K562 (cell line): Measurements from ENCODE around the gene CEP44. TPM values are rescaled to one million over a fixed set of nuclear protein-coding genes. Genes with fewer than 3 reads are reported as not detected.

Experiments used
- BACH1 ChIP-seq: fragments of 200-800 bp; sonication (Bioruptor generic); IDR thresholded peaks from 2 replicates; pipeline ENCODE4 v1.6.1; 2016; ENCODE audit warnings: missing genetic modification characterization, missing compliant biosample characterization
- CBX8 ChIP-seq: fragments of 200-600 bp; sonication (generic); IDR thresholded peaks from 2 replicates; pipeline ENCODE4 v1.6.1; 2012; ENCODE audit warnings: borderline replicate concordance, mixed run types, low read depth, mild to moderate bottlenecking, moderate library complexity, mixed read lengths, low read length, control low read depth, inconsistent platforms; ENCODE audit not compliant: poor library complexity, severe bottlenecking; ENCODE audit errors: extremely low read depth
- DDX20 ChIP-seq: fragments of 450-650 bp; IDR thresholded peaks from 2 replicates; pipeline ENCODE4 v1.6.1; 2016; ENCODE audit warnings: missing genetic modification characterization, low read depth, mild to moderate bottlenecking, missing compliant biosample characterization, moderate library complexity
- DIDO1 ChIP-seq: fragments of 450-650 bp; IDR thresholded peaks from 2 replicates; pipeline ENCODE4 v1.6.1; 2016; ENCODE audit warnings: low read depth, missing biosample characterization, missing genetic modification characterization
- FOXP1 ChIP-seq: sonication (generic); formaldehyde crosslinking; IDR thresholded peaks from 2 replicates; pipeline ENCODE4 v1.8.0; 2022; ENCODE audit warnings: mild to moderate bottlenecking, missing genetic modification reagents
- ILK ChIP-seq: fragments of 450-650 bp; IDR thresholded peaks from 2 replicates; pipeline ENCODE4 v1.6.1; 2016; ENCODE audit warnings: missing genetic modification characterization, low read depth, mild to moderate bottlenecking, missing compliant biosample characterization, moderate library complexity, borderline replicate concordance
- RFX7 ChIP-seq: fragments of 250-450 bp; sonication (Bioruptor Pico); IDR thresholded peaks from 2 replicates; pipeline ENCODE4 v1.5.1; 2021; ENCODE audit warnings: mild to moderate bottlenecking
- SLC30A9 ChIP-seq: fragments of 250-450 bp; sonication (Bioruptor Pico); IDR thresholded peaks from 2 replicates; pipeline ENCODE4 v1.8.0; 2022; ENCODE audit warnings: mild to moderate bottlenecking, moderate library complexity
- TAF1 ChIP-seq: IDR thresholded peaks from 2 replicates; pipeline ENCODE4 v1.6.1; 2011; ENCODE audit warnings: mild to moderate bottlenecking, low read length, moderate library complexity; ENCODE audit not compliant: insufficient read depth, control insufficient read depth, severe bottlenecking; ENCODE audit errors: extremely low read depth
- ZFPM2 ChIP-seq: fragments of 250-450 bp; sonication (Bioruptor Pico); IDR thresholded peaks from 2 replicates; pipeline ENCODE4 v1.5.1; 2022; ENCODE audit warnings: mild to moderate bottlenecking
- ZNF239 ChIP-seq: fragments of 250-450 bp; sonication (Bioruptor Pico); IDR thresholded peaks from 2 replicates; pipeline ENCODE4 v1.4.0; 2020; ENCODE audit warnings: mild to moderate bottlenecking
- ZNF41 ChIP-seq: fragments of 250-450 bp; sonication (Bioruptor Pico); conservative IDR thresholded peaks from 2 replicates; pipeline ENCODE4 v1.4.0; 2020; ENCODE audit warnings: mild to moderate bottlenecking
- ZNF583 ChIP-seq: fragments of 250-450 bp; sonication (Bioruptor Pico); IDR thresholded peaks from 2 replicates; pipeline ENCODE4 v1.4.0; 2020
- ZNF766 ChIP-seq: fragments of 200-800 bp; sonication (Bioruptor generic); conservative IDR thresholded peaks from 2 replicates; pipeline ENCODE4 v1.6.1; 2016; ENCODE audit warnings: missing genetic modification characterization, missing compliant biosample characterization
- polyA plus RNA-seq, 8 experiments: library from polyadenylated mRNA; depleted of rRNA in 4 of 8; stranded (reverse) in 5 of 8; unstranded in 3 of 8; fragments of >200 nt; fragmentation: Nextera tagmentation in 2 of 8; fragmentation: Illumina TruSeq in 1 of 8; extraction: Ambion mirVana in 2 of 8; extraction: Trizol in 1 of 8; gene quantifications; 2 replicates each; pipeline versions ENCODE4 v1.2.1 to v1.2.3, GENCODE V29; 2011 to 2014; ENCODE audit warnings: inconsistent platforms in 1 of 8, missing spikeins in 1 of 8
- total RNA-seq, 7 experiments: library from RNA; depleted of rRNA in 6 of 7; stranded (reverse); fragments of >200 nt in 6 of 7; fragmentation: Illumina TruSeq in 2 of 7; extraction: Trizol in 2 of 7; gene quantifications; 2 replicates each; pipeline versions ENCODE4 v1.2.1 to v1.2.3, GENCODE V29; 2011 to 2021; ENCODE audit warnings: low replicate concordance in 1 of 7
- TF ChIP-seq, protein P1 (sequence below): fragments of 250-450 bp; sonication (Bioruptor Pico); IDR thresholded peaks from 2 replicates; pipeline ENCODE4 v1.8.0; 2021; ENCODE audit warnings: moderate library complexity, mild to moderate bottlenecking, inconsistent platforms
- TF ChIP-seq, protein P2 (sequence below): fragments of 250-450 bp; sonication (Bioruptor Pico); IDR thresholded peaks from 2 replicates; pipeline ENCODE4 v1.8.0; 2022; ENCODE audit warnings: moderate library complexity, mild to moderate bottlenecking, inconsistent platforms
- TF ChIP-seq, protein P3 (sequence below): fragments of 250-450 bp; sonication (Bioruptor Pico); IDR thresholded peaks from 2 replicates; pipeline ENCODE4 v1.5.0; 2020; ENCODE audit warnings: mild to moderate bottlenecking
- TF ChIP-seq, protein P4 (sequence below): fragments of 200-800 bp; sonication (Bioruptor generic); IDR thresholded peaks from 2 replicates; pipeline ENCODE4 v1.6.1; 2017; ENCODE audit warnings: missing genetic modification characterization, missing compliant biosample characterization
- TF ChIP-seq, protein P5 (sequence below): sonication (generic); formaldehyde crosslinking; IDR thresholded peaks from 2 replicates; pipeline ENCODE4 v1.8.1; 2022; ENCODE audit warnings: missing genetic modification reagents

Gene CEP44
- total and polyA plus RNA-seq, 9 of the 15 experiments (the other 6 are each of a cell fraction or from before 2014, with no cell fraction given): 19.6 to 45.0 (median 24.4) TPM

DNA sequence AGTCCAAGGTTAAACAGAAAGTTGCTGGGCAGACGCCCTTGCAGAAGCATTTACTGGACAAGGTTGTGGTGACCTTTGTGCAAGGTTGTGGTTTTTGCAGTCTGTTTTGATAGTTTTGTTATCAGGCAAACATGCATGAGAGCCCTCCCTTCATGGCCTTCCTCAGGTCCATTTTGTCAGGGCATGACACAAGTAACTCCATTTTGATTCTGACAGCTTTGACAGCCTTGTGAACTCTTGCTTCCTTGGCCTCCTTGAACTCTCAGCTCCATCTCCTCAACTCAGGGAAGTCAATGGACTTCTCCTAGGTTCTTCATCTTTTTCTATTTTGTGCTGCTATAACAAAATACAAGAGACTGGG, 97.7 kb downstream of the CEP44 start (continued):
- no peak for TF ChIP-seq FOXP1 (CRISPR knock-in tag)
- TF ChIP-seq TAF1: no peak
- TF ChIP-seq, protein P1, sequence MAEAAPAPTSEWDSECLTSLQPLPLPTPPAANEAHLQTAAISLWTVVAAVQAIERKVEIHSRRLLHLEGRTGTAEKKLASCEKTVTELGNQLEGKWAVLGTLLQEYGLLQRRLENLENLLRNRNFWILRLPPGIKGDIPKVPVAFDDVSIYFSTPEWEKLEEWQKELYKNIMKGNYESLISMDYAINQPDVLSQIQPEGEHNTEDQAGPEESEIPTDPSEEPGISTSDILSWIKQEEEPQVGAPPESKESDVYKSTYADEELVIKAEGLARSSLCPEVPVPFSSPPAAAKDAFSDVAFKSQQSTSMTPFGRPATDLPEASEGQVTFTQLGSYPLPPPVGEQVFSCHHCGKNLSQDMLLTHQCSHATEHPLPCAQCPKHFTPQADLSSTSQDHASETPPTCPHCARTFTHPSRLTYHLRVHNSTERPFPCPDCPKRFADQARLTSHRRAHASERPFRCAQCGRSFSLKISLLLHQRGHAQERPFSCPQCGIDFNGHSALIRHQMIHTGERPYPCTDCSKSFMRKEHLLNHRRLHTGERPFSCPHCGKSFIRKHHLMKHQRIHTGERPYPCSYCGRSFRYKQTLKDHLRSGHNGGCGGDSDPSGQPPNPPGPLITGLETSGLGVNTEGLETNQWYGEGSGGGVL (CRISPR knock-in tag): peak; percentile 48; the same call in 1 of the 2 replicates
- TF ChIP-seq ZNF239 (CRISPR knock-in tag): peak; percentile 69
- no peak for TF ChIP-seq ZFPM2 (CRISPR knock-in tag)
- TF ChIP-seq, protein P2, sequence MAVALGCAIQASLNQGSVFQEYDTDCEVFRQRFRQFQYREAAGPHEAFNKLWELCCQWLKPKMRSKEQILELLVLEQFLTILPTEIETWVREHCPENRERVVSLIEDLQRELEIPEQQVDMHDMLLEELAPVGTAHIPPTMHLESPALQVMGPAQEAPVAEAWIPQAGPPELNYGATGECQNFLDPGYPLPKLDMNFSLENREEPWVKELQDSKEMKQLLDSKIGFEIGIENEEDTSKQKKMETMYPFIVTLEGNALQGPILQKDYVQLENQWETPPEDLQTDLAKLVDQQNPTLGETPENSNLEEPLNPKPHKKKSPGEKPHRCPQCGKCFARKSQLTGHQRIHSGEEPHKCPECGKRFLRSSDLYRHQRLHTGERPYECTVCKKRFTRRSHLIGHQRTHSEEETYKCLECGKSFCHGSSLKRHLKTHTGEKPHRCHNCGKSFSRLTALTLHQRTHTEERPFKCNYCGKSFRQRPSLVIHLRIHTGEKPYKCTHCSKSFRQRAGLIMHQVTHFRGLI (CRISPR knock-in tag): peak; percentile 70; the same call in 1 of the 2 replicates
- peak; percentile 90 for TF ChIP-seq ZNF41 (CRISPR knock-in tag)
- TF ChIP-seq, protein P3, sequence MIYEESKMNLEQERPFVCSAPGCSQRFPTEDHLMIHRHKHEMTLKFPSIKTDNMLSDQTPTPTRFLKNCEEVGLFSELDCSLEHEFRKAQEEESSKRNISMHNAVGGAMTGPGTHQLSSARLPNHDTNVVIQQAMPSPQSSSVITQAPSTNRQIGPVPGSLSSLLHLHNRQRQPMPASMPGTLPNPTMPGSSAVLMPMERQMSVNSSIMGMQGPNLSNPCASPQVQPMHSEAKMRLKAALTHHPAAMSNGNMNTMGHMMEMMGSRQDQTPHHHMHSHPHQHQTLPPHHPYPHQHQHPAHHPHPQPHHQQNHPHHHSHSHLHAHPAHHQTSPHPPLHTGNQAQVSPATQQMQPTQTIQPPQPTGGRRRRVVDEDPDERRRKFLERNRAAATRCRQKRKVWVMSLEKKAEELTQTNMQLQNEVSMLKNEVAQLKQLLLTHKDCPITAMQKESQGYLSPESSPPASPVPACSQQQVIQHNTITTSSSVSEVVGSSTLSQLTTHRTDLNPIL (CRISPR knock-in tag): peak; percentile 40; the same call in 1 of the 2 replicates
- TF ChIP-seq RFX7 (CRISPR knock-in tag): peak; percentile 48; the same call in 1 of the 2 replicates
- 0 out of 2 replicates have a peak, but pooled peaks have one; percentile 73 for TF ChIP-seq ZNF583
- 0 out of 2 replicates have a peak, but pooled peaks have one; percentile 23 for TF ChIP-seq ILK (tag)
- TF ChIP-seq, protein P4, sequence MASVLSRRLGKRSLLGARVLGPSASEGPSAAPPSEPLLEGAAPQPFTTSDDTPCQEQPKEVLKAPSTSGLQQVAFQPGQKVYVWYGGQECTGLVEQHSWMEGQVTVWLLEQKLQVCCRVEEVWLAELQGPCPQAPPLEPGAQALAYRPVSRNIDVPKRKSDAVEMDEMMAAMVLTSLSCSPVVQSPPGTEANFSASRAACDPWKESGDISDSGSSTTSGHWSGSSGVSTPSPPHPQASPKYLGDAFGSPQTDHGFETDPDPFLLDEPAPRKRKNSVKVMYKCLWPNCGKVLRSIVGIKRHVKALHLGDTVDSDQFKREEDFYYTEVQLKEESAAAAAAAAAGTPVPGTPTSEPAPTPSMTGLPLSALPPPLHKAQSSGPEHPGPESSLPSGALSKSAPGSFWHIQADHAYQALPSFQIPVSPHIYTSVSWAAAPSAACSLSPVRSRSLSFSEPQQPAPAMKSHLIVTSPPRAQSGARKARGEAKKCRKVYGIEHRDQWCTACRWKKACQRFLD (CRISPR knock-in tag): peak; percentile 54; the same call in 1 of the 2 replicates
- peak; percentile 80 for TF ChIP-seq DDX20 (tag)
- 0 out of 2 replicates have a peak, but pooled peaks have one; percentile 24 for TF ChIP-seq BACH1 (tag)
- TF ChIP-seq DIDO1 (tag): 0 out of 2 replicates have a peak, but pooled peaks have one; percentile 40
- no peak for TF ChIP-seq CBX8
- TF ChIP-seq, protein P5, sequence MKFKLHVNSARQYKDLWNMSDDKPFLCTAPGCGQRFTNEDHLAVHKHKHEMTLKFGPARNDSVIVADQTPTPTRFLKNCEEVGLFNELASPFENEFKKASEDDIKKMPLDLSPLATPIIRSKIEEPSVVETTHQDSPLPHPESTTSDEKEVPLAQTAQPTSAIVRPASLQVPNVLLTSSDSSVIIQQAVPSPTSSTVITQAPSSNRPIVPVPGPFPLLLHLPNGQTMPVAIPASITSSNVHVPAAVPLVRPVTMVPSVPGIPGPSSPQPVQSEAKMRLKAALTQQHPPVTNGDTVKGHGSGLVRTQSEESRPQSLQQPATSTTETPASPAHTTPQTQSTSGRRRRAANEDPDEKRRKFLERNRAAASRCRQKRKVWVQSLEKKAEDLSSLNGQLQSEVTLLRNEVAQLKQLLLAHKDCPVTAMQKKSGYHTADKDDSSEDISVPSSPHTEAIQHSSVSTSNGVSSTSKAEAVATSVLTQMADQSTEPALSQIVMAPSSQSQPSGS (CRISPR knock-in tag): no peak
- TF ChIP-seq ZNF766 (CRISPR knock-in tag): peak; percentile 83
- no peak for TF ChIP-seq SLC30A9 (CRISPR knock-in tag)
